Naive thymus-derived CD4-positive, alpha-beta T cell (primary cell): Measurements from ENCODE around the gene NFATC2. TPM values are rescaled to one million over a fixed set of nuclear protein-coding genes. Genes with fewer than 3 reads are reported as not detected.

Experiments
- ATAC-seq: fragments of 150-1000 bp; cut with Tn5 transposase; 2 replicates; pipeline ENCODE4 v1.10.0; 2021; ENCODE audit warnings: mild to moderate bottlenecking, moderate library complexity
- CTCF ChIA-PET: fragments of 350-600 bp; sonication (Branson Sonifier 250); formaldehyde crosslinking; loops from one replicate; lab custom pipeline; 2021; ENCODE audit warnings: antibody characterized with exemption; lab: Charles Lee
- POLR2A ChIA-PET: fragments of 350-600 bp; sonication (Branson Sonifier 250); formaldehyde crosslinking; loops from one replicate; lab custom pipeline; 2021; ENCODE audit warnings: antibody characterized with exemption, inconsistent platforms; lab: Charles Lee
- DNase-seq, 9 donors: peaks; one replicate each; pipeline versions ENCODE4 v3.0.0 to v3.0.0-alpha.2; 2020 to 2022; ENCODE audit warnings: mixed read lengths in 1 of 9
- H3K27ac ChIP-seq: one replicate; pipeline ENCODE4 v1.7.0; 2013; ENCODE audit warnings: mild to moderate bottlenecking, low read depth, low read length, moderate library complexity
- H3K27me3 ChIP-seq, 2 donors: one replicate each; pipeline ENCODE4 v1.7.0; 2013; ENCODE audit warnings: low read length in 2 of 2, mild to moderate bottlenecking in 2 of 2, moderate library complexity in 2 of 2; ENCODE audit not compliant: control insufficient read depth in 2 of 2, insufficient read depth in 2 of 2
- H3K36me3 ChIP-seq, 3 experiments: 1 replicate in 2 of 3; 2 replicates in 1 of 3; pipeline ENCODE4 v1.7.0; 2013; ENCODE audit warnings: low read length in 3 of 3, mild to moderate bottlenecking in 3 of 3, moderate library complexity in 1 of 3; ENCODE audit not compliant: insufficient read depth in 3 of 3, control insufficient read depth in 2 of 3
- H3K4me1 ChIP-seq, 2 donors: one replicate each; pipeline ENCODE4 v1.7.0; 2013; ENCODE audit warnings: low read length in 2 of 2, mild to moderate bottlenecking in 2 of 2, moderate library complexity in 1 of 2; ENCODE audit not compliant: control insufficient read depth in 2 of 2, insufficient read depth in 2 of 2
- H3K4me3 ChIP-seq: 2 replicates; pipeline ENCODE4 v1.7.0; 2013; ENCODE audit warnings: mild to moderate bottlenecking, low read length
- H3K9me3 ChIP-seq, 3 experiments: 1 replicate in 2 of 3; 2 replicates in 1 of 3; pipeline ENCODE4 v1.7.0; 2013; ENCODE audit warnings: low read length in 3 of 3; ENCODE audit not compliant: control insufficient read depth in 2 of 3
- H3K27ac Mint-ChIP-seq, 9 donors: one replicate each; pipeline ENCODE4 v1.8.0; 2020 to 2022; ENCODE audit warnings: mixed read lengths in 9 of 9, mild to moderate bottlenecking in 8 of 9, moderate library complexity in 5 of 9, inconsistent platforms in 2 of 9
- H3K27me3 Mint-ChIP-seq, 5 donors: one replicate each; pipeline ENCODE4 v1.8.0; 2021 to 2022; ENCODE audit warnings: mixed read lengths in 5 of 5, mild to moderate bottlenecking in 1 of 5
- H3K36me3 Mint-ChIP-seq, 5 donors: one replicate each; pipeline ENCODE4 v1.8.0; 2020 to 2022; ENCODE audit warnings: mixed read lengths in 5 of 5, mild to moderate bottlenecking in 3 of 5, inconsistent platforms in 1 of 5
- H3K4me1 Mint-ChIP-seq, 7 donors: one replicate each; pipeline ENCODE4 v1.8.0; 2020 to 2022; ENCODE audit warnings: mixed read lengths in 7 of 7, mild to moderate bottlenecking in 3 of 7, inconsistent platforms in 1 of 7
- H3K4me3 Mint-ChIP-seq, 10 donors: one replicate each; pipeline ENCODE4 v1.8.0; 2020 to 2022; ENCODE audit warnings: mild to moderate bottlenecking in 10 of 10, mixed read lengths in 10 of 10, moderate library complexity in 6 of 10, inconsistent platforms in 2 of 10
- H3K9me3 Mint-ChIP-seq, 11 donors: one replicate each; pipeline ENCODE4 v1.8.0; 2020 to 2022; ENCODE audit warnings: mixed read lengths in 11 of 11, mild to moderate bottlenecking in 4 of 11, inconsistent platforms in 1 of 11, moderate library complexity in 1 of 11
- intact Hi-C, 2 donors: fragments of 100-400 bp; cut with micrococcal nuclease; formaldehyde crosslinking; loops; one replicate each; pipeline ENCODE4 v1.15.1; 2023
- polyA plus RNA-seq, 2 donors: library from polyadenylated mRNA; unstranded; fragments of 300-500 nt; fragmentation: Illumina TruSeq; gene quantifications; one replicate each; pipeline ENCODE4 v1.2.3, GENCODE V29; 2021
- total RNA-seq, 6 experiments: library from RNA in 5 of 6; stranded (reverse) in 5 of 6; gene quantifications; 1 replicate in 5 of 6; 2 replicates in 1 of 6; pipeline ENCODE4 v1.2.3 and lab custom pipeline; 2021 to 2026

Gene NFATC2
- total and polyA plus RNA-seq, 7 experiments from 2014 or later, result 16.6 to 66.8 (median 42.6) TPM

DNA sequence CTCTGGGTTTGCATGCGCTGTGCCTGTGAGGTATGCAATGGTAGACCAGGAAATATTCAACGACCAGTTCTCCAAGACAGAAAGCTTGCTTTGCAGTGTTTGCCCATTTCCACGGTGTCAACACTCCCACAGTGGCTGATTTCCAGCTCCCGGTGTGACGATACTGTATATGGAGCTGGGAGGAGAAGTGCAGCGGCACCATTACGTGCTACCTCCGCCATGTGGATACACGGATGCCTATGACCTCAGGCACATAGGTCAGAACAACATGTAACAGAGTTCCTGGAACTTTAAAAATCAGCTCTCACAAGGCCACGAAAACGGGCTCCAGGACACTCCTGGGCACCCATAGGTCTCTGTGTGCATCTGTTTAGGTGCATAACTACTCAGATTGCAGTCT lies 51.1 kb downstream of the NFATC2 start:
- peak overlapping the region; percentile 43 to 100 (median 91) for H3K27ac Mint-ChIP-seq
- H3K4me3 Mint-ChIP-seq, result peak overlapping the region in 4 of 10 donors; percentile 54 to 99 (median 62)
- POLR2A ChIA-PET, result no interaction called here
- peaks cover 46 to 70% of the 10 kb centered on the region in 2 donors for H3K4me1 ChIP-seq
- H3K27ac ChIP-seq, result peak overlapping the region; percentile 71
- CTCF ChIA-PET, result interaction anchor here (0.9 kb wide), 1 partner anchor 9 kb away, joined by 3 read pairs; no protein-coding TSS in a partner anchor
- peaks cover 0 to 7% (median 5%) of the 10 kb centered on the region in 3 experiments for H3K36me3 ChIP-seq
- peaks cover 68 to 93% (median 84%) of the 10 kb centered on the region in 7 donors for H3K4me1 Mint-ChIP-seq
- H3K36me3 Mint-ChIP-seq, result peaks cover 0 to 54% (median 18%) of the 10 kb centered on the region in 5 donors
- no peaks in the 10 kb centered on the region for H3K27me3 Mint-ChIP-seq
- no peaks in the 10 kb centered on the region for H3K27me3 ChIP-seq
- H3K9me3 ChIP-seq, result no peaks in the 10 kb centered on the region
- H3K9me3 Mint-ChIP-seq, result no peaks in the 10 kb centered on the region
- DNase-seq, result no peak
- ATAC-seq, result no peak
- intact Hi-C loops, result loop anchor here in 1 of 2 donors (10.0 kb wide), 1 partner anchor 103 kb away; no protein-coding TSS in a partner anchor
- no peak overlapping the region for H3K4me3 ChIP-seq

DNA sequence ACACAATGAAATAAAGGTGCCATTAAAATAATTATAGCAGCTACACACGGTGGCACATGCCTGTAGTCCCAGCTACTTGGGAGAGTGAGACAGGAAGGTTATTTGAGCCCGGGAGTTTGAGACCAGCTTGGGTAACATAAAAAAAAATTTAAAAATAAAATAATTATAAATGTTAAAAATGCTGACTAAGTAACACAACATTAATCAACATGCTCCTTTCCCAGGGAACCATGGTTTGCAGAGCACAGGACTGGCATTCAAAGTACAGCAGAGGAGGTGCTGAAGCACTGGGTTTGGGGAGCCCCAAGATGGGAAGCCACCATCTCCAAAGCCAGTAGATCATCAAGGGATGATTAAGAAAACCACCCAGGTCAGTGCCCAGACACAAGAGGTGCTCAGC lies 51.9 kb downstream of the NFATC2 start:
- Histone ChIP-seq H3K4me1 (peaks cover 39 to 62% of the 10 kb centered on the region in 2 donors), H3K27me3 (no peaks in the 10 kb centered on the region), H3K4me3 (no peak overlapping the region), H3K36me3 (peaks cover 0 to 7% (median 5%) of the 10 kb centered on the region in 3 experiments), H3K9me3 (no peaks in the 10 kb centered on the region), H3K27ac (no peak overlapping the region)
- ChIA-PET CTCF (interaction anchor here (0.6 to 0.9 kb wide), 2 partner anchors 10 kb away, joined by 3 read pairs; no protein-coding TSS in a partner anchor), POLR2A (interaction anchor here (1.2 kb wide), 1 partner anchor 9 kb away, joined by 4 read pairs; no protein-coding TSS in a partner anchor)
- H3K36me3 Mint-ChIP-seq, result peaks cover 0 to 55% (median 26%) of the 10 kb centered on the region in 5 donors
- H3K4me1 Mint-ChIP-seq, result peaks cover 66 to 91% (median 84%) of the 10 kb centered on the region in 7 donors
- peak overlapping the region in 2 of 10 donors; percentile 4 to 99 for H3K4me3 Mint-ChIP-seq
- ATAC-seq (no peak), DNase-seq (no peak)
- intact Hi-C loops, result loop anchor here in 1 of 2 donors (10.0 kb wide), 1 partner anchor 104 kb away; no protein-coding TSS in a partner anchor
- no peaks in the 10 kb centered on the region for H3K27me3 Mint-ChIP-seq
- H3K27ac Mint-ChIP-seq, result peak overlapping the region in 8 of 9 donors; percentile 41 to 100 (median 86)
- no peaks in the 10 kb centered on the region for H3K9me3 Mint-ChIP-seq

DNA sequence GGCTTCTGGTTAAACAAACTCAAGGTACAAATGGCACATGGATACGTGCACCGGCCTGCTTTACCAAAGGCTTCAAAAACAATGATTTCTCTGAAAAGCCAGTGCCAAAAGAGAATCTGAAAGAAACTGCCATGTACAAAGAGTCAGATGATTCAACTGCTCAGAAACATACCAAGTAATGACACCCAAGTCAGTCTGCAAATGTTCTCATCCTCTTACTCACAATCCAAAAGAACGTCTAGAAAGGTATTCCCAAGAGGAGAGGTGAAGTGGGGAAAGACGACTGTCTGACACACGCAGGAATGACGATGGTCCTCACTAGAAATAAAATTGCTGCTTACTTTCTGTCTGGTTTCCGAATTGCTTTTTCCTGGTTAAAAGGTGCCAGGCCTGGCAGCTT lies 52.9 kb downstream of the NFATC2 start:
- CTCF ChIA-PET, result no interaction called here
- Histone ChIP-seq H3K27ac (no peak overlapping the region), H3K4me3 (no peak overlapping the region), H3K27me3 (no peaks in the 10 kb centered on the region), H3K9me3 (no peaks in the 10 kb centered on the region), H3K36me3 (peaks cover 0 to 14% (median 5%) of the 10 kb centered on the region in 3 experiments), H3K4me1 (peaks cover 28 to 52% of the 10 kb centered on the region in 2 donors)
- Mint-ChIP-seq H3K4me3 (no peak overlapping the region), H3K9me3 (no peaks in the 10 kb centered on the region), H3K27ac (peak overlapping the region in 4 of 9 donors; percentile 6 to 72 (median 44)), H3K36me3 (peaks cover 2 to 57% (median 31%) of the 10 kb centered on the region in 5 donors), H3K27me3 (no peaks in the 10 kb centered on the region), H3K4me1 (peaks cover 62 to 86% (median 82%) of the 10 kb centered on the region in 7 donors)
- intact Hi-C loops, result loop anchor here in 1 of 2 donors (10.0 kb wide), 1 partner anchor 105 kb away; no protein-coding TSS in a partner anchor
- DNase-seq (no peak), ATAC-seq (no peak)
- POLR2A ChIA-PET, result interaction anchor here (0.6 to 1.2 kb wide), 2 partner anchors 10 to 23 kb away, joined by 3 to 4 read pairs; no protein-coding TSS in a partner anchor

DNA sequence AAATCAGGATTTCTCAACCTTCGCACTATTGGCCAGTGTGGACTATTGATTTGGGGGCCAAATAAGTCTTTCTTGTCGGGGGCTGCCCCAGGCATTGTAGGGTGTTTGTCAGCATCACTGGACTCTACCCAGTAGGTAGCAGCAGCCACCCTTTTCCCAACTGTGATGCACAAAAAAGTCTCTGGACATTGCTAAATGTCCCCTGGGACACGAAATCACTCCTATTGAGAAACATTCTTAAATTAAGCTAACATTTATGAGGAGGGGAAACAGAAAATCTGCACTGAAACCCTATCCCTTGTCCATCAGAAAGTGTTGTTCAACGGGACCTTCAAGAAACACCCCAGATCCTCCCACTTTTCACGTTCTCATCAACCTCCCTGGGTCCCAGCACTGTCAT lies 54.2 kb downstream of the NFATC2 start:
- Mint-ChIP-seq H3K4me3 (no peak overlapping the region), H3K4me1 (peaks cover 58 to 86% (median 80%) of the 10 kb centered on the region in 7 donors), H3K36me3 (peaks cover 7 to 63% (median 26%) of the 10 kb centered on the region in 5 donors), H3K27ac (peak overlapping the region in 5 of 9 donors; percentile 1 to 83 (median 14)), H3K27me3 (no peaks in the 10 kb centered on the region), H3K9me3 (no peaks in the 10 kb centered on the region)
- no peaks in the 10 kb centered on the region for H3K9me3 ChIP-seq
- H3K36me3 ChIP-seq, result peaks cover 0 to 14% (median 5%) of the 10 kb centered on the region in 3 experiments
- CTCF ChIA-PET, result no interaction called here
- ATAC-seq (no peak), DNase-seq (no peak)
- peaks cover 15 to 39% of the 10 kb centered on the region in 2 donors for H3K4me1 ChIP-seq
- no peaks in the 10 kb centered on the region for H3K27me3 ChIP-seq
- H3K4me3 ChIP-seq, result no peak overlapping the region
- POLR2A ChIA-PET, result no interaction called here
- intact Hi-C loops, result no loop called here
- H3K27ac ChIP-seq, result no peak overlapping the region

DNA sequence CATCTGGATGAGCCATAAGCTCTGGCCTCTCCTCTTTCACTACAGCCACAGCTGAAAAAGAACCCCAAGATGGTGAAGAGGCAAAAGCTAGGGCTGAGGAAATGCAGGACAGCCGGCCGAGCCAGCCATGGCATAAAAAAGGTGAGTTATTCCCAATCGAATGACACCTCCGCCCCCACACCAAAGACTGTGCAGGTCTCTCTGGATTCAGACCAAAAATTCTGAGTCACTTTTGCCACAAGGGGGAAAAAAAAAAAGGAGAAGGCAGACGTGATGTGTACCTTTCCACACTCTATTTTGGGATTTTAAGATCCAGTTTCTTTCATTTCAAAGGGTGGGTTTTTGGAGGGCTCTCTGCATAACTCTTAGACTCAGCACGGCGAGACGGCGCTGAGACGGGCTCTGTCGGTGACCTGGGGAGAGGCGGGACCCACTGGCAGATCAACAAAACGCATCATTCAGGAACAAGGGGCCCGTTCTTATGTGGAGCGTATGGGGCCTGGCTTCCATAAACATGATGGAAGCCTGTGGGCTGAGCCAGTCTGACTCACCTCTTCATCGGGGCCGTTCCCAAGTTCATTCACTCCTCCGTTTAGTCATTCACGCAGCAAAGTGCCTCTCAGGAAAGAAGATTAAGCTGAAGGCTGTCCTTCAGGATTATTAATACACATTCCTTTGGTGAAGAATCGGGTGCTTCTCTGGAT lies 54.8 kb downstream of the NFATC2 start:
- Histone ChIP-seq H3K4me3 (no peak overlapping the region), H3K27ac (no peak overlapping the region), H3K4me1 (peaks cover 9 to 33% of the 10 kb centered on the region in 2 donors), H3K9me3 (no peaks in the 10 kb centered on the region), H3K27me3 (no peaks in the 10 kb centered on the region), H3K36me3 (peaks cover 0 to 14% (median 5%) of the 10 kb centered on the region in 3 experiments)
- Mint-ChIP-seq H3K9me3 (no peaks in the 10 kb centered on the region), H3K36me3 (peaks cover 7 to 67% (median 26%) of the 10 kb centered on the region in 5 donors), H3K27me3 (no peaks in the 10 kb centered on the region), H3K4me3 (no peak overlapping the region), H3K4me1 (peaks cover 59 to 85% (median 79%) of the 10 kb centered on the region in 7 donors), H3K27ac (peak overlapping the region in 2 of 9 donors; percentile 17 to 83)
- ChIA-PET CTCF (no interaction called here), POLR2A (no interaction called here)
- ATAC-seq (no peak), DNase-seq (no peak)
- intact Hi-C loops, result no loop called here

DNA sequence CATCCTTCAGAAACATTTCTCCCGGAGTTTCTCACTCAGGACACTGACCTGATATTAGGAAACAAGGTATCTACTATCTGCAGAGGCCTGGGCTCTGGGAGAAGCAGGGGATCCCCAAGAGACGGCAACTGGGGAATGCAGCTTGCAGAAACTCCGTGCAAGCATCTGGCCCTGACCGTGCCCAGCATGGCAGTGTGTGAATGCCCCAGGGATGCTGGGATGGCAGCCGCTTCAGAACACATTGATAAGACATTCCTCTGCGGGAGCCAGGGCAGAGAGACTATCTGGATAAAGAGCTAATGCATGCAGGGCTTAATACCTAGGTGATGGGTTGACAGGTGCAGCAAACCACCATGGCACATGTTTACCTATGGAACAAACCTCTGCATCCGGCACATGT lies 55.4 kb downstream of the NFATC2 start:
- H3K36me3 Mint-ChIP-seq, result peaks cover 7 to 69% (median 26%) of the 10 kb centered on the region in 5 donors
- no peaks in the 10 kb centered on the region for H3K27me3 Mint-ChIP-seq
- Histone ChIP-seq H3K27ac (no peak overlapping the region), H3K36me3 (peaks cover 0 to 14% (median 5%) of the 10 kb centered on the region in 3 experiments), H3K27me3 (no peaks in the 10 kb centered on the region), H3K4me1 (peaks cover 9 to 27% of the 10 kb centered on the region in 2 donors), H3K4me3 (no peak overlapping the region), H3K9me3 (no peaks in the 10 kb centered on the region)
- H3K9me3 Mint-ChIP-seq, result no peaks in the 10 kb centered on the region
- ChIA-PET CTCF (interaction anchor here (0.9 kb wide), 1 partner anchor 8 kb away, joined by 3 read pairs; no protein-coding TSS in a partner anchor), POLR2A (no interaction called here)
- no peak overlapping the region for H3K27ac Mint-ChIP-seq
- intact Hi-C loops, result no loop called here
- H3K4me3 Mint-ChIP-seq, result no peak overlapping the region
- ATAC-seq (no peak), DNase-seq (no peak)
- H3K4me1 Mint-ChIP-seq, result peaks cover 60 to 85% (median 79%) of the 10 kb centered on the region in 7 donors
